ENCODE measurements around the gene MYH3. TPM values are rescaled to one million over a fixed set of nuclear protein-coding genes. Genes with fewer than 3 reads are reported as not detected.

MYH3 gene
- total and polyA plus RNA-seq, 10 of the 15 experiments (the other 5 are each of a cell fraction or from before 2014, with no cell fraction given): 0.14 to 1.4 (median 0.71) TPM

GRCh38 chr17:10628756-10629155 is 28.4 kb downstream of the MYH3 start:
- DNase-seq (ENCODE audit: low read depth, low spot score): no peak
- intact Hi-C loops (cut with micrococcal nuclease; ENCODE audit: unreplicated experiment): no loop called here
- RAD21 ChIA-PET (ENCODE audit: unreplicated experiment): interaction anchor here (0.7 kb wide), 1 partner anchor 71 kb away, joined by 3 read pairs; no protein-coding TSS in a partner anchor
- no TSS peak for BruUV-seq (replicated peaks)
- Histone ChIP-seq H3K9me3 (replicated peaks; ENCODE audit: control insufficient read depth, insufficient read depth, low read length) (no peaks in the 10 kb centered on the region), H3K4me3 (no peak overlapping the region), H2AFZ (ENCODE audit: control insufficient read depth, low read depth, low read length) (no peak overlapping the region), H3K27me3 (replicated peaks in 1 of 2; ENCODE audit: control insufficient read depth in 2 of 2, insufficient read depth in 2 of 2, low read length in 1 of 2) (no peaks in the 10 kb centered on the region; a peak in 1 of 4 replicates), H3K27ac (ENCODE audit: control insufficient read depth, insufficient read depth) (no peak overlapping the region), H3K9ac (ENCODE audit: control insufficient read depth, insufficient read depth, low read length) (no peak overlapping the region), H3K4me1 (ENCODE audit: control insufficient read depth, insufficient read depth, low read length) (peaks cover 8% of the 10 kb centered on the region), H3K4me2 (ENCODE audit: control insufficient read depth, insufficient read depth) (no peak overlapping the region), H3K36me3 (ENCODE audit: control insufficient read depth in 2 of 2, insufficient read depth in 2 of 2, low read length in 1 of 2) (no peaks in the 10 kb centered on the region; a peak in 1 of 4 replicates), H4K20me1 (ENCODE audit: control insufficient read depth, insufficient read depth) (no peaks in the 10 kb centered on the region), H3K79me2 (ENCODE audit: control insufficient read depth, insufficient read depth, low read length) (no peaks in the 10 kb centered on the region)
- in situ Hi-C loops (cut with MboI): loop anchor here (25.0 kb wide), 3 partner anchors 509 to 1009 kb away; no protein-coding TSS in a partner anchor
- no peak for FAIRE-seq
- 84% methylated on average over 13 of the region's 13 CpGs for WGBS (ENCODE audit: insufficient coverage, insufficient replicate concordance, low lambda C conversion rate, missing lambda C conversion rate)
- SMC1A ChIA-PET (ENCODE audit: uncharacterized antibody, unreplicated experiment): interaction anchor here (0.6 to 2.0 kb wide), 2 partner anchors 11 to 37 kb away, joined by 3 to 4 read pairs; no protein-coding TSS in a partner anchor
- TF ChIP-seq ZNF217 (IDR thresholded peaks at IDR 0.05) (no peak), CTCF (IDR thresholded peaks at IDR 0.05 in 2 of 3, conservative IDR thresholded peaks at IDR 0.05 in 1 of 3; ENCODE audit: control insufficient read depth in 2 of 3, extremely low read depth in 1 of 3, insufficient read depth in 1 of 3, low read depth in 3 of 3, low read length in 3 of 3) (peak in 2 of 3 experiments; percentile 13 to 23; a peak in 2 of 6 replicates)
- no peak for ATAC-seq
- CTCF ChIA-PET: interaction anchor here (0.9 to 10.7 kb wide), 6 partner anchors 11 to 214 kb away, joined by 3 to 138 read pairs (median 15); no protein-coding TSS in a partner anchor
- POLR2A ChIA-PET: no interaction called here

DNA sequence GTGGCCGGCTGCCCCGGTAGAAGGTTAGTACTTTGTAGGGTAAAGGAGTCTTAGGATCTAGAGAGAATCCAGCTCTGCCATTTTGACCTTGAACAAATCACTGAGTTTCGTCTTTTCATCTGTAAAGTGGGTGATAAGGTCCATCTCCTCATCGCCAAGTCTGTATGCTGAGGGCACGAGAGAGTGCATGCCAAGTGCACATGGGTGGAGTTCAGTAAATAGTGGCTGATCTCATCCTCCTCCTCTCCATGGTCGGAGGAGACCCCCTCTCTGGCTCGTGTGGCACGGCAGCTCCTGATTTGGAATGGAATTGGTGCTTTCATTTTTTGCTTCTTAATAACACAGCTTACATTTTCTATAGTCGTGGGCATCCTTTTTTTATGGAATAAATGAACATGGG is 30.7 kb downstream of the MYH3 start:
- in situ Hi-C loops (cut with MboI) (loop anchor here (25.0 kb wide), 3 partner anchors 511 to 1011 kb away; no protein-coding TSS in a partner anchor), intact Hi-C loops (cut with micrococcal nuclease; ENCODE audit: unreplicated experiment) (no loop called here)
- no TSS peak for BruUV-seq (replicated peaks)
- ChIA-PET RAD21 (ENCODE audit: unreplicated experiment) (interaction anchor here (1.0 kb wide), 1 partner anchor 12 kb away, joined by 3 read pairs; no protein-coding TSS in a partner anchor), CTCF (interaction anchor here (1.2 to 10.7 kb wide), 2 partner anchors 8 to 21 kb away, joined by 3 to 138 read pairs; no protein-coding TSS in a partner anchor), SMC1A (ENCODE audit: uncharacterized antibody, unreplicated experiment) (no interaction called here), POLR2A (no interaction called here)
- no peak overlapping the region for H3K27ac ChIP-seq (ENCODE audit: control insufficient read depth, insufficient read depth)
- no peak for FAIRE-seq
- H4K20me1 ChIP-seq (ENCODE audit: control insufficient read depth, insufficient read depth): no peaks in the 10 kb centered on the region
- no peaks in the 10 kb centered on the region for H3K9me3 ChIP-seq (replicated peaks; ENCODE audit: control insufficient read depth, insufficient read depth, low read length)
- H3K79me2 ChIP-seq (ENCODE audit: control insufficient read depth, insufficient read depth, low read length): no peaks in the 10 kb centered on the region
- no peak for ATAC-seq
- TF ChIP-seq CHD4 (IDR thresholded peaks at IDR 0.05): no peak
- no peak for TF ChIP-seq ZSCAN29 (IDR thresholded peaks at IDR 0.05)
- H3K27me3 ChIP-seq (replicated peaks in 1 of 2; ENCODE audit: control insufficient read depth in 2 of 2, insufficient read depth in 2 of 2, low read length in 1 of 2): no peaks in the 10 kb centered on the region; a peak in 1 of 4 replicates
- no peaks in the 10 kb centered on the region for H3K36me3 ChIP-seq (ENCODE audit: control insufficient read depth in 2 of 2, insufficient read depth in 2 of 2, low read length in 1 of 2)
- 49% methylated on average over 9 of the region's 9 CpGs for WGBS (ENCODE audit: insufficient coverage, insufficient replicate concordance, low lambda C conversion rate, missing lambda C conversion rate)
- no peak overlapping the region for H3K4me2 ChIP-seq (ENCODE audit: control insufficient read depth, insufficient read depth)
- no peak overlapping the region for H2AFZ ChIP-seq (ENCODE audit: control insufficient read depth, low read depth, low read length)
- no peak overlapping the region for H3K9ac ChIP-seq (ENCODE audit: control insufficient read depth, insufficient read depth, low read length)
- DNase-seq (ENCODE audit: low read depth, low spot score): no peak
- H3K4me1 ChIP-seq (ENCODE audit: control insufficient read depth, insufficient read depth, low read length): no peaks in the 10 kb centered on the region
- no peak overlapping the region for H3K4me3 ChIP-seq

Data from GM12878 (cell line).